RPMI7951 (cell line): Measurements from ENCODE around the gene MSLN. TPM values are rescaled to one million over a fixed set of nuclear protein-coding genes. Genes with fewer than 3 reads are reported as not detected.
A peak's percentile ranks its signal among the peaks of the same experiment; 100 is the strongest.

Experiments
- DNase-seq: peaks from one replicate; pipeline ENCODE4 v3.0.0-alpha.2; 2012; ENCODE audit warnings: low read depth
- total RNA-seq: library from RNA; depleted of rRNA; stranded (reverse); fragments of >200 nt; shearing (Covaris generic); gene quantifications from 2 replicates; pipeline ENCODE4 v1.2.3, GENCODE V29; 2014; rRNA removed

MSLN gene
- total RNA-seq, 1 experiment from 2014 or later = not detected

DNA sequence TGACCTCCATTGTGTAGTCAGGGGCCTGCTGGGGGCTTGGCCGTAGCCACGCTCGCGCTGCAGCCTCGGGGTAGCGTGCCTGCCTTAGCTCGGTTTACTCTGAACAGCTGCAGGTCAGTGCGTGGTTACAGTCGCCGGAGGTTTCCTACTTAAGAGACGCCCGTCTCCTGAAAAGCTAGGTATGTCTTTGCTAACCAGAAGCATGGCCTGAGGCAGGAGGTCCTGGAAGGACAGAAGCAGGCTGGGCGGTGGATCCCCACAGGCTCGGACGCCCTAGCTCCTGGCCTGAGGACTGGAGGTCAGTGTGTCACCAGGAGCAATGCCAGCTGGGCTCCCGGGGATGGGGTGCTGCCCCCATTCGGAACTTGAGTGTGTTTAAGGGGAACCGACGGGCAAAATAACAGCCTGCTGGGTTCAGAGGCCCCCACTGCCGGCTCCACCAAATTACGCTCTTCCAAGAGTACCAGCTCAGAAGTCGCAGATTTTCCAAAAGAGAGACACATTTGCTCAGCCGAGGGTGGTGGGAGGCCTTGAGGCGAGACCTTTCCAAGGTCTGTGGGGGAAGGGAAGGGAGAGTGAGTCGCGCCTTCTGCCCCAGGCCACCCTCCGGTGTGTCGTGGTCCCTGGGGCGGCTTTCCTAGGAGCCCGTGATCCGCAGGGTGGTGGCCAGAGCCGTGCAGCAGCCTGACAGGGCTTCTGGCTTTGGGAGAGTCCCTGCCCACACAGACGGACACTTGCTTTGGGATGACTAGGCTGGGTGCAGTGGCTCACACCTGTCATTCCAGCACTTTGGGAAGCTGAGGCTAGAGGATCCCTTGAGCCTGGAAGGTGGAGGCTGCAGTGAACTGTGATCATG, 43.9 kb downstream of the MSLN start:
- DNase-seq = no peak

DNA sequence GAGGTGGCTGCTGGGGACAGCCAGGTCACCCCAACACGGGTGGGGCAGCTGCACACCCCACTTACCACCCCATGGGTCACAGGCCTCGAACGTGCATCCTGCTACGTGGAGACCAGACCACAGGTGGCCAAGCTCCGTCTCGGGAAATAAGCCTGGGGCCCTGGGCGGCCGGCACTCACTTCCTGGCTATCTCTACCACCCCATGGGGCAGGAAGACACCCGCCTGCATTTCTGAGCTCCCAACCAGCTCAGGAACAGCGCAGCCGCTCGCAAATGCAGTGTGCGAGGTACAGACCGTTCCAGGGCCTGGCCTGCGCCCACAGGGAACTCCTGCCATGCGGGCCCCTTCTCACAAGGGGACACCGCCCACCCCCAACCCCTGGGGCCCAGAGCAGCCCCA, 44.9 kb downstream of the MSLN start:
- no peak for DNase-seq

- peak; percentile 88 for DNase-seq
Measured at GRCh38 chr16:807347-808084, 47.0 kb downstream of the MSLN start.

DNA sequence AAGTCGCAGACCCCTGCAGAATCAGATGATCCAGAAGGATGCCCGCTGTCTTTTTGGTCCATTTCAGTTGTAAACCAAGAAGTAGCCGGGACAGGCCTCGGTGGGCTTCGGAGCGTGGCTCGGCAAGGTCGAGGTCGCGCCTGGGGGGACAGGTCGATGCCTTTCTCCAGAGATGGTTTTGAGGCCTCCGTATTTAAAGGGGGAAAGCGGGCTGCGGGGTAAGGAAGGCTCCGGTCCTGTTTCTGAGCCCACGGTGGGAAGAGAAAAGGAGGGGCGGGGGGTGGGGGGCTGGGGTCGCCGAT, 47.5 kb downstream of the MSLN start:
- DNase-seq = no peak

- peak; percentile 13 for DNase-seq
Measured at GRCh38 chr16:813204-813915, 52.8 kb downstream of the MSLN start.

- DNase-seq = no peak
Measured at GRCh38 chr16:813916-814412, 53.4 kb downstream of the MSLN start.

DNA sequence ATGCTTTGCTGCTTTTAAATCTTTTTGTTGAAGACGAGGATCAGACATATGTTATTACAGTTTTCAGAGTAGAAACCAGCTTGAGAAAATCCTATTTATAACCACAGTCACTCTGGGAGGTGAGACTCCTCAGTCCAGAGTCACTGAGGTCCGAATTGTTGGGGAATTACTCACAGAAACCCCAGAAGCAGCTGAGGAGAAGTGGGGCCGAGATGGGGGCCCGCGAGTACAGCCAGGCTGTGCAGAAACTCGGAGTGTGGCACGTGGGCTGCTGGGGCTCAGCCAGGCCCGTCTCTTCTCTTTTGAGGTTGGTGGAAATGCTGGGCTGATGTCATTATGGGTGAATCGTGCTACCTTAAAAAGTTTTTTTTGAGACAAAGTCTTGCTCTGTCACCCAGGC, 54.4 kb downstream of the MSLN start:
- DNase-seq = peak; percentile 61

GRCh38 chr16:815861-816260, 55.3 kb downstream of the MSLN start:
- no peak for DNase-seq

DNA sequence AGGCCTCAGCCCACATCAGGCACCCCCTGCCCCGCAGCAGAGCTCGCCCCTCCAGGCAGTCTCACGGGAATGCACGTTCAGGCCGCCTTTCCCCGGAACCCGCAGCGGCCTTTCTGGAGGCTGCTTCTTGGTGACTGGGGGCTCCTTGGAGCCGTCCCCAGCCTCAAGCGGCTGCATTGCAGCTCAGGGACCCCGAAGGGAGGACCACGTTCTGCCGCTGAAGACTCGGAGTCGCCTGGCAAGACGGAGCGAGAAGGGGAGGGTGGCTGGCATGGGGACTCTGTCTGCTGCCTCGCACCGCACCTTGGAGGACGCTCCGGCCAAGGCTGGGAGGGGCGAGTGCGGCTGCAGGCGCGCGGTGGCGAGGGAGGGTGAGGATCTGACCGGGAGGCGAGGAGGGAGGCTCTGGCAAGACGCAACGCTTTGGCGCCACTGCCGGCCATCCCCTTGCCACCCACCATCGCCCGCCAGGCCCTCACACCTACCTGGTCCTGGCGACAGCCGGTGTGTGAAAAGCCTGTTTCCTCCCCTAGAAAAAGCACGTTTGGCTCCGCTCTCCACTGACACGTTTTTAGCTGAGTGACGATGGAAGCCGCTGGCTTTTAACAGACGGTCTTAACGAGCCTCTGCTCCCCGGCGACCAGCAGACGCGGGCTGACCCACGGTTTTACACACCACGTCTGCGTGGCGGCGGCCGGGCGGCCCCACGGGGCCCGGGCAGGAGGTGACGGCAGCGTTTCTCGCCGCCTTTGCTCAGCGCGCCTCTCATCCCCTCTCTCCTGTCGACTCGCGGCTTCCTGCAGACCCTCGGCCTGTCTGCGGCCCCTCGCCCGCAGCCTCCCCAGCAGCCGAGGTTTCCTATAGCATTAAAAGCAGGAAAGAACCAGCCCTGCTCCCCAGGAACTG, 56.7 kb downstream of the MSLN start:
- no peak for DNase-seq

DNA sequence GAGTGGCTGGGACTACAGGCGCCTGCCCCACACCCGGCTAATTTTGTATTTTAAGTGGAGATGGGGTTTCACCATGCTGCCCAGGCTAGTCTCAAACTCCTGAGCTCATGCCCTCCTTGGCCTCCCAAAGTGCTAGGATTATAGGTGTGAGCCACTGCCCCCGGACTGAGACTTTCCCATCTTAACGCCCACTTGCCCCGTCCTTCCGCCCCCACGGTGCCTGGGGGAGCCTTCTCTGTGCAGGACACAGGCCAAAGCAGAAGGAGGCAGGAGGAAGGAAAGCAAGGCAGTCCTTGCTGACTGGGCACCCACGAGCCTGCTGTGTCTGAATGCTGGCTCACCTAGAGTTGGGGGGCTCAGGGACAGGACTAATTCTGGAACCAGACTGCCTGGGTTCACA, 57.6 kb downstream of the MSLN start:
- no peak for DNase-seq

Other genes with a start within 250 kb of the MSLN start
- gene CAPN15, start 233.0 kb upstream of the MSLN start, total RNA-seq = 7.1 and 14.9 TPM in 2 replicates
- not detected in 2 replicates for gene PRR35, start 200.3 kb upstream of the MSLN start, total RNA-seq
- 0.24 and 0.29 TPM in 2 replicates for gene NHLRC4, start 193.7 kb upstream of the MSLN start, total RNA-seq
- gene PIGQ, start 190.8 kb upstream of the MSLN start, total RNA-seq = 14.9 and 16.2 TPM in 2 replicates
- gene RAB40C, start 170.7 kb upstream of the MSLN start, total RNA-seq = 5.5 and 7.1 TPM in 2 replicates
- gene WFIKKN1, start 129.7 kb upstream of the MSLN start, total RNA-seq = 0.10 TPM in 1 of 2 replicates, not detected in the other
- 117 and 142 TPM in 2 replicates for gene METTL26, start 124.4 kb upstream of the MSLN start, total RNA-seq
- 18.6 and 21.3 TPM in 2 replicates for gene MCRIP2, start 118.9 kb upstream of the MSLN start, total RNA-seq
- 5.6 and 7.3 TPM in 2 replicates for gene WDR90, start 111.4 kb upstream of the MSLN start, total RNA-seq
- gene RHOT2, start 92.6 kb upstream of the MSLN start, total RNA-seq = 23.7 and 24.2 TPM in 2 replicates
- gene RHBDL1, start 85.1 kb upstream of the MSLN start, total RNA-seq = 0.72 TPM in 1 of 2 replicates, not detected in the other
- 136 and 183 TPM in 2 replicates for gene STUB1, start 80.3 kb upstream of the MSLN start, total RNA-seq
- gene JMJD8, start 76.4 kb upstream of the MSLN start, total RNA-seq = 38.4 and 47.1 TPM in 2 replicates
- 2.0 and 2.6 TPM in 2 replicates for gene WDR24, start 70.3 kb upstream of the MSLN start, total RNA-seq
- gene FBXL16, start 54.9 kb upstream of the MSLN start, total RNA-seq = 0.24 TPM in 1 of 2 replicates, not detected in the other
- gene METRN, start 45.6 kb upstream of the MSLN start, total RNA-seq = 39.2 and 57.1 TPM in 2 replicates
- gene ANTKMT, start 39.6 kb upstream of the MSLN start, total RNA-seq = 18.0 and 26.3 TPM in 2 replicates
- gene CCDC78, start 34.3 kb upstream of the MSLN start, total RNA-seq = under 0.01 and 0.12 TPM in 2 replicates
- 3.3 and 4.0 TPM in 2 replicates for gene HAGHL, start 33.6 kb upstream of the MSLN start, total RNA-seq
- gene CIAO3, start 19.7 kb upstream of the MSLN start, total RNA-seq = 15.3 and 21.7 TPM in 2 replicates
- 12.6 and 21.0 TPM in 2 replicates for gene RPUSD1, start 27.6 kb downstream of the MSLN start, total RNA-seq
- 11.7 and 17.5 TPM in 2 replicates for gene CHTF18, start 27.9 kb downstream of the MSLN start, total RNA-seq
- gene GNG13, start 40.0 kb downstream of the MSLN start, total RNA-seq = not detected in 2 replicates
- 16.0 and 20.4 TPM in 2 replicates for gene LMF1, start 210.2 kb downstream of the MSLN start, total RNA-seq
- 0.10 TPM in 1 of 2 replicates, not detected in the other for gene SOX8, start 221.0 kb downstream of the MSLN start, total RNA-seq